CD4-positive, alpha-beta memory T cell (primary cell): ENCODE results near the gene PUM1. TPM values are rescaled to one million over a fixed set of nuclear protein-coding genes. Genes with fewer than 3 reads are reported as not detected.
"Not testable (repeated sequence)": the region's sequence is repeated elsewhere in the genome, so short reads cannot be mapped to it uniquely, and the experiment has no call there.

Experiments used
- CTCF ChIA-PET: fragments of 350-600 bp; sonication (Branson Sonifier 250); formaldehyde crosslinking; loops from one replicate; lab custom pipeline; 2021; ENCODE audit warnings: inconsistent platforms; ENCODE audit not compliant: partially characterized antibody; lab: Charles Lee
- POLR2A ChIA-PET: fragments of 350-600 bp; sonication (Branson Sonifier 250); formaldehyde crosslinking; loops from one replicate; lab custom pipeline; 2021; ENCODE audit not compliant: partially characterized antibody; lab: Charles Lee
- DNase-seq, 5 donors: peaks; one replicate each; pipeline versions ENCODE4 v3.0.0 to v3.0.0-alpha.2; 2020 to 2022; ENCODE audit warnings: mixed read lengths in 1 of 5
- H3K27ac ChIP-seq: one replicate; pipeline ENCODE4 v1.7.0; 2013; ENCODE audit warnings: low read depth, low read length
- H3K27me3 ChIP-seq: 2 replicates; pipeline ENCODE4 v1.7.0; 2013; ENCODE audit warnings: mild to moderate bottlenecking, low read length, moderate library complexity; ENCODE audit not compliant: insufficient read depth
- H3K36me3 ChIP-seq: 2 replicates; pipeline ENCODE4 v1.7.0; 2013; ENCODE audit warnings: mild to moderate bottlenecking, low read length, moderate library complexity; ENCODE audit not compliant: insufficient read depth
- H3K4me1 ChIP-seq: 2 replicates; pipeline ENCODE4 v1.7.0; 2013; ENCODE audit warnings: mild to moderate bottlenecking, low read length, moderate library complexity; ENCODE audit not compliant: insufficient read depth
- H3K4me3 ChIP-seq, 2 donors: one replicate each; pipeline ENCODE4 v1.7.0; 2013; ENCODE audit warnings: low read length in 2 of 2, mild to moderate bottlenecking in 1 of 2
- H3K9me3 ChIP-seq, 2 donors: one replicate each; pipeline ENCODE4 v1.7.0; 2013; ENCODE audit warnings: low read length in 2 of 2, control low read depth in 1 of 2; ENCODE audit not compliant: control insufficient read depth in 1 of 2
- H3K27ac Mint-ChIP-seq, 7 donors: one replicate each; pipeline ENCODE4 v1.8.0; 2020 to 2021; ENCODE audit warnings: mixed read lengths in 7 of 7, mild to moderate bottlenecking in 6 of 7, inconsistent platforms in 3 of 7, moderate library complexity in 3 of 7
- H3K27me3 Mint-ChIP-seq, 2 donors: one replicate each; pipeline ENCODE4 v1.8.0; 2020 to 2021; ENCODE audit warnings: mixed read lengths in 2 of 2
- H3K36me3 Mint-ChIP-seq, 2 donors: one replicate each; pipeline ENCODE4 v1.8.0; 2020 to 2021; ENCODE audit warnings: mixed read lengths in 2 of 2, inconsistent platforms in 1 of 2, mild to moderate bottlenecking in 1 of 2
- H3K4me1 Mint-ChIP-seq, 4 donors: one replicate each; pipeline ENCODE4 v1.8.0; 2020 to 2021; ENCODE audit warnings: mixed read lengths in 4 of 4, mild to moderate bottlenecking in 1 of 4
- H3K4me3 Mint-ChIP-seq, 8 donors: one replicate each; pipeline ENCODE4 v1.8.0; 2020 to 2021; ENCODE audit warnings: mixed read lengths in 8 of 8, mild to moderate bottlenecking in 7 of 8, moderate library complexity in 6 of 8, inconsistent platforms in 3 of 8
- H3K9me3 Mint-ChIP-seq, 8 donors: one replicate each; pipeline ENCODE4 v1.8.0; 2020 to 2021; ENCODE audit warnings: mixed read lengths in 8 of 8, mild to moderate bottlenecking in 5 of 8, inconsistent platforms in 3 of 8, moderate library complexity in 1 of 8
- intact Hi-C: fragments of 100-400 bp; cut with micrococcal nuclease; formaldehyde crosslinking; loops from one replicate; pipeline ENCODE4 v1.15.1; 2023
- polyA plus RNA-seq, 2 donors: library from polyadenylated mRNA; unstranded; fragments of 300-500 nt; fragmentation: Illumina TruSeq; gene quantifications; one replicate each; pipeline ENCODE4 v1.2.3, GENCODE V29; 2021
- total RNA-seq, 2 experiments: library from RNA; stranded (reverse); gene quantifications; one replicate each; pipeline ENCODE4 v1.2.3, GENCODE V29; 2021

PUM1 gene
- total and polyA plus RNA-seq, 4 experiments from 2014 or later, result 126 to 164 (median 138) TPM

GRCh38 chr1:30957560-30958222 lies 107.8 kb downstream of the PUM1 start:
- no peak overlapping the region for H3K4me3 Mint-ChIP-seq
- ChIA-PET CTCF (no interaction called here), POLR2A (no interaction called here)
- intact Hi-C loops, result no loop called here
- H3K27me3 ChIP-seq, result no peaks in the 10 kb centered on the region
- no peaks in the 10 kb centered on the region for H3K27me3 Mint-ChIP-seq
- H3K4me3 ChIP-seq, result no peak overlapping the region
- peaks cover 43% of the 10 kb centered on the region for H3K36me3 ChIP-seq
- no peaks in the 10 kb centered on the region for H3K9me3 Mint-ChIP-seq
- H3K4me1 ChIP-seq, result no peaks in the 10 kb centered on the region
- H3K27ac Mint-ChIP-seq, result peak overlapping the region in 2 of 7 donors; percentile 10 to 60
- H3K9me3 ChIP-seq, result no peaks in the 10 kb centered on the region
- DNase-seq, result no peak
- peaks cover 53 to 72% of the 10 kb centered on the region in 2 donors for H3K36me3 Mint-ChIP-seq
- H3K4me1 Mint-ChIP-seq, result peaks cover 11 to 30% (median 18%) of the 10 kb centered on the region in 4 donors
- no peak overlapping the region for H3K27ac ChIP-seq

- no peaks in the 10 kb centered on the region for H3K9me3 Mint-ChIP-seq
- H3K27ac Mint-ChIP-seq, result no peak overlapping the region
- H3K36me3 Mint-ChIP-seq, result peaks cover 59 to 76% of the 10 kb centered on the region in 2 donors
- no peak overlapping the region for H3K4me3 Mint-ChIP-seq
- no peaks in the 10 kb centered on the region for H3K27me3 Mint-ChIP-seq
- Histone ChIP-seq H3K4me3 (no peak overlapping the region), H3K4me1 (no peaks in the 10 kb centered on the region), H3K27ac (no peak overlapping the region), H3K9me3 (no peaks in the 10 kb centered on the region), H3K27me3 (no peaks in the 10 kb centered on the region), H3K36me3 (peaks cover 50% of the 10 kb centered on the region)
- H3K4me1 Mint-ChIP-seq, result peaks cover 18 to 22% (median 21%) of the 10 kb centered on the region in 4 donors
- ChIA-PET POLR2A (no interaction called here), CTCF (no interaction called here)
- intact Hi-C loops, result no loop called here
- DNase-seq, result no peak
These were observed 110.0 kb downstream of the PUM1 start for GRCh38 chr1:30955448-30956015.

GRCh38 chr1:30953685-30954084 lies 111.8 kb downstream of the PUM1 start:
- DNase-seq, result no peak
- H3K9me3 ChIP-seq, result no peaks in the 10 kb centered on the region
- Mint-ChIP-seq H3K4me3 (no peak overlapping the region), H3K27me3 (no peaks in the 10 kb centered on the region), H3K36me3 (peaks cover 55 to 75% of the 10 kb centered on the region in 2 donors), H3K4me1 (peaks cover 8 to 16% (median 12%) of the 10 kb centered on the region in 4 donors), H3K9me3 (no peaks in the 10 kb centered on the region), H3K27ac (peak overlapping the region in 2 of 7 donors; percentile 2 to 6)
- peaks cover 52% of the 10 kb centered on the region for H3K36me3 ChIP-seq
- H3K4me1 ChIP-seq, result no peaks in the 10 kb centered on the region
- intact Hi-C loops, result no loop called here
- ChIA-PET CTCF (no interaction called here), POLR2A (no interaction called here)
- no peak overlapping the region for H3K4me3 ChIP-seq
- no peak overlapping the region for H3K27ac ChIP-seq
- no peaks in the 10 kb centered on the region for H3K27me3 ChIP-seq

GRCh38 chr1:30952098-30952497 lies 113.4 kb downstream of the PUM1 start:
- Mint-ChIP-seq H3K9me3 (no peaks in the 10 kb centered on the region), H3K4me3 (no peak overlapping the region), H3K36me3 (peaks cover 57 to 76% of the 10 kb centered on the region in 2 donors), H3K27me3 (no peaks in the 10 kb centered on the region), H3K27ac (peak overlapping the region in 3 of 7 donors; percentile 12 to 67 (median 38)), H3K4me1 (peaks cover 8 to 12% (median 10%) of the 10 kb centered on the region in 4 donors)
- DNase-seq, result no peak
- H3K27ac ChIP-seq, result no peak overlapping the region
- no peaks in the 10 kb centered on the region for H3K9me3 ChIP-seq
- intact Hi-C loops, result no loop called here
- ChIA-PET POLR2A (interaction anchor here (0.6 to 1.1 kb wide), 2 partner anchors 9 to 29 kb away, joined by 3 read pairs; no protein-coding TSS in a partner anchor), CTCF (interaction anchor here (1.5 kb wide), 1 partner anchor 23 kb away, joined by 3 read pairs; no protein-coding TSS in a partner anchor)
- peaks cover 52% of the 10 kb centered on the region for H3K36me3 ChIP-seq
- H3K27me3 ChIP-seq, result no peaks in the 10 kb centered on the region
- no peaks in the 10 kb centered on the region for H3K4me1 ChIP-seq
- no peak overlapping the region for H3K4me3 ChIP-seq

DNA sequence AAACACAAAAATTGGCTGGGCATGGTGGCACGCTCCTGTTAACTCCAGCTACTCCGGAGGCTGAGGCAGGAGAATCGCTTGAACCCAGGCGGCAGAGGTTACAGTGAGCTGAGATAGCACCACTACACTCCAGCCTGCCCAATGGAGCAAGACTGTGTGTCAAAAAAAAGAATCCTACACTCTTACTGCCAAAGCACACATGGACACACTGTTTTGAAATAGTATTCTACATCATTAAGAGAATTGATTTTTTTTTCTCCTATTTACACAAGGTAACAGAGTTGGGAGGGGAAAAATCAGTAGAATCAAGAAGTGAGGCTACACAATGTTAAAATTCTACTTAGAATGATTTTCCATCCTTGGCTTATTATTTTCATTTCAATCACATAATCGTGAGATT lies 114.8 kb downstream of the PUM1 start:
- no peak for DNase-seq
- H3K36me3 Mint-ChIP-seq, result peaks cover 54 to 74% of the 10 kb centered on the region in 2 donors
- Histone ChIP-seq H3K27ac (no peak overlapping the region), H3K9me3 (no peaks in the 10 kb centered on the region), H3K4me1 (no peaks in the 10 kb centered on the region), H3K27me3 (no peaks in the 10 kb centered on the region), H3K36me3 (peaks cover 59% of the 10 kb centered on the region), H3K4me3 (no peak overlapping the region)
- H3K4me3 Mint-ChIP-seq, result no peak overlapping the region
- H3K27me3 Mint-ChIP-seq, result no peaks in the 10 kb centered on the region
- ChIA-PET POLR2A (no interaction called here), CTCF (no interaction called here)
- H3K9me3 Mint-ChIP-seq, result no peaks in the 10 kb centered on the region
- H3K27ac Mint-ChIP-seq, result no peak overlapping the region
- intact Hi-C loops, result no loop called here
- H3K4me1 Mint-ChIP-seq, result peaks cover 8 to 12% (median 10%) of the 10 kb centered on the region in 4 donors

DNA sequence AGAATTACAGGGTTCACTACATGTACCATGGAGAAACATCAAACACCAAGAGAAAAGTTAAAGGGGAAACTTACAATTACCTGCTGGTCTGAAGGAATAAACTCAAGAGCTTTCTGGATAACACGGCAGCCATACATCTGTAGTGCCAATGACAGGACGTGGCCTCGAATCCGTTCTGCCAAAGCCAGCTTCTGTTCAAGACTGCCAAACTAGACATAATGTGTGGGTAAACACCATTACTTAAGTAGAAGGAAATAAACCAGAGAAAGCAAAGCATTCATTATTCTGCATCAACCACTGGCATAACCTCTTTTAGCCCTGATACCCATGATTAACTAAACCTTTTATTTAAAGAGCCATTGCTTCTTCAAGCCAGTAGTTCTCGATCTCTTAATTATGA lies 115.5 kb downstream of the PUM1 start:
- H3K36me3 ChIP-seq, result peaks cover 65% of the 10 kb centered on the region
- intact Hi-C loops, result no loop called here
- H3K27ac ChIP-seq, result no peak overlapping the region
- Mint-ChIP-seq H3K27ac (peak overlapping the region in 3 of 7 donors; percentile 22 to 80 (median 66)), H3K4me1 (peaks cover 8 to 12% (median 10%) of the 10 kb centered on the region in 4 donors), H3K27me3 (no peaks in the 10 kb centered on the region), H3K9me3 (no peaks in the 10 kb centered on the region), H3K36me3 (peaks cover 58 to 78% of the 10 kb centered on the region in 2 donors), H3K4me3 (no peak overlapping the region)
- no peaks in the 10 kb centered on the region for H3K4me1 ChIP-seq
- ChIA-PET CTCF (no interaction called here), POLR2A (no interaction called here)
- H3K4me3 ChIP-seq, result no peak overlapping the region
- H3K27me3 ChIP-seq, result no peaks in the 10 kb centered on the region
- no peak for DNase-seq
- H3K9me3 ChIP-seq, result no peaks in the 10 kb centered on the region

DNA sequence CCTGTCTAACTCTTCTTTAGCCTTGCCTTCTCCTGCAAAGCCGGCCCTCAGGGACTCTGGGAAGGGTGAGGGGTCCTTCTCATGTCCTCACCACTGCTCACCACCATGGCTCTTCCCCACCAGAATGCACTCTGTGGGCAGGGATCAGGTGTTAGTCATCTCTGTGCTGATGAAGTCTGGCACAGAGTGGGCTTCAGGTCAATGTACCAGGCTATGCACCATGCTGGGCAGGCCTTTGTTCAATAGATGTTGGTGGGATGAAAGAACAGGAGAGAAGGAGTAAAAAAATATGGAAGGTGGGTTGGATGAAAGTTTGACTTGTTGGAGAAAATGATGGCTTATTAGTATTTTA lies 116.1 kb downstream of the PUM1 start:
- H3K4me1 ChIP-seq, H3K9me3 Mint-ChIP-seq, H3K27ac Mint-ChIP-seq, DNase-seq, POLR2A ChIA-PET, CTCF ChIA-PET, H3K27me3 ChIP-seq, H3K4me3 ChIP-seq, intact Hi-C loops, H3K27ac ChIP-seq, H3K9me3 ChIP-seq, H3K27me3 Mint-ChIP-seq, H3K4me3 Mint-ChIP-seq: not testable (repeated sequence)
- Mint-ChIP-seq H3K4me1 (peaks cover 8 to 12% (median 10%) of the 10 kb centered on the region in 4 donors), H3K36me3 (peaks cover 54 to 81% of the 10 kb centered on the region in 2 donors)
- H3K36me3 ChIP-seq, result peaks cover 68% of the 10 kb centered on the region
